NK-92 (cell line): ENCODE measurements around the gene ODAD2.

Experiments used
- DNase-seq: peaks from one replicate; lab custom pipeline; 2025; ENCODE audit not compliant: unreplicated experiment; lab: John Stamatoyannopoulos, UW

The ODAD2 gene

DNA sequence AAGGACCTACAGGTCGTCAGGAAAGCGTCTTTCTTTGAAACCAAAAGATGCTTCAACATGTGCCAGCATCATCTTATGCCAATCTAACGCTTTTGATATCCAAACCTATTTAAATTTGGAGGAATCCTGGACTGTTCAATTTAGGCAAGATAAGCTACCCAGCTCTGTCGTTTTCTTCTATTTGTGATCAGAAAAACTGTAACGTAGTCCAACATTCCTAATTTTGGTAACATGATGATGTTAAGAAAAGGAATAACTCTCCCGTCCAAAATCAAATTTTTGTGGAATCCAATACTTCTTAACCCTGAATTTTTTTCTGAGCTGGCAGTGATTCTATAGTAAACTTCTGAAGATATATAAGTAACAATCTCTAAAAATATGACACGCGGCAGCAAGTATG lies 160.0 kb downstream of the ODAD2 start:
- no peak for DNase-seq

DNA sequence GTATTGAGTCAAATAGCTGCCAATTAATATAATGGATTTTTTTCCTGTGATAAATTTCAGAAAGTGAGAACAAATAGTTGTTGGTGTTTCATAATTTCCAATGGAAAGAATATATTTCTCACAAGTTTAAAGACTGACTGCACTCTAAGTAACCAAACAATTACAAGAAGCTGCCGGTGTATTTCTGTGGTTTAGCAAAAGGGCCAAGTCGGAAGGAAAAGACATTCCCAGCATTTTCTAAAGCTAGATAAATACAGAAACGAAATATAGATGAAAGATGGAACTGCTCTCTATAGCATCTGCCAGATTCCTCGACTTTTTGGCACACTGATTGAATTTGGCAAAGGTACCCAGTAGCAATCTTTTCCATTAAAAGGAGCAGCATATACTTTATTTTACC lies 160.5 kb downstream of the ODAD2 start:
- no peak for DNase-seq

DNA sequence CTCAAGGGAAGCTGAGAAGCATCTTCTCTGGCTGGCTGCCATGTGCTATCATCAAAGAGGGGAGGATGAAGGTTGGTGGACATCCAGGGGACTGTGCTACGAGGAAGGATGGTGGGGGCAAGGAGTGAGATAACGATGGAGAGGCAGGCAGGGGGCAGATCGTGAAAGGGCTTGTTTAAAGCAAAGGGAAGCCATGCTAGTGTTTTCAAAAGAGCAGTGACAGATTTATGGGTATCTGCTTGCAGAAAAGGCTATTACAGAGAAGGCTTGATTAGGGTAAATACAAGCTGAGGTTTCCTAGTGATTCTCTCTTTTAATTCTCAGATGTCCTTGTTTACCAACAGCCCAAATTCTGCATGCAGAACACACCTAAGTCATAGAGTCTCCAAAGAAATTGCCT lies 164.4 kb downstream of the ODAD2 start:
- DNase-seq = no peak

DNA sequence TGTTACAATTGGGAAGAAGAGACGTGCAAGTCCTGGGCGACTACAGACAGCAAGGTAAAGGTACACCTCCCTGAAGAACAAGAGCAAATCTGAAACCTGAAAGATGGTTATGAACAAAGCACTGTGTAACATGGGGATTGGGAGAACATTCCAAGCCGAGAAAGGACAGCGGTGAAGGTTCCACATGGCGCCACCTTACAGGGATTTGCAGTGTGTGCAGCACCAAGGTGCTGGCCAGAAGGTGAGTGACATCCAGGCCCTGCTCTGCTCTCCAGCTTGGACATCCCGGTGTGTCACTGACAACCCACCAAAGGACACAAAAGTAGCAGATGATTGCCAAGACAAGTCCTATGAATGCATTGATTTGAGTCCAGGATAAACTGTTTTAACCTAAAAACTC lies 165.1 kb downstream of the ODAD2 start:
- DNase-seq = no peak

DNA sequence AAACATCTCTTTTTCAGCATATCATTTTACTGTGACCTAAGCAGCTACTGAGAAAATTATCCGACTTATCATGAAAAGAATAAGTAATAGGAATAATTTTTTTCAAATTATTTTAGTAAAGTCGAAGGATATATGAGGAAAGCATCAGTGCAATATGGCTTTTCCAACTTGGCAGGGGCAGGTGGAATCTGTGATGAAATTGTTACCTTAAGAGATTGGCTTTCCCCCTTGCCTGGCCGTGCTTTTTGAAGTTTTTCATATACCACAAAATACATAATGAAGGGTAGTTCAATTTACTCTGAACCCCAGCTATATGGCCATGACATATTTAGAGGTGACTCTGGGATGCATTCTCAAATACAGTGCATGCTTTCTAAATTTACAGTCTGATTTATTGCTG lies 166.1 kb downstream of the ODAD2 start:
- no peak for DNase-seq

DNA sequence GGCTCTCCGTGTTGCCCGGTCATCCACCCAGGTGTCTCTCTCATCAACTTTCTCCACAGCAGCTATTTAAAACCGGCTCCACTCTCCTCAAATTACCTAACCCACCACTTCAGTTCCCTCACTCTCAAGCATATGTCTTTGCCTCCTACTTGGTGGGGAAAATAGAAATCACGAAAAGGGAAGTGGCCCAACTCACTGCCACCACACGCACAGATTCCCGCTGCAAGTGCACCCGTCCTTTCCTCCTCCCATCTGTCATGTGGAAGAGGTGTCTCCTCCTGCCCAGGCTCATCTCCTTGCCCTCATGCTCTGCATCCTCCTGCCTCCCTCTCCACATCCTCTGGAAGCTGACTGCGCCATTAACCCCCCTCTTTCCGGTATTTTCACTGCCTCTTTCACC lies 172.5 kb downstream of the ODAD2 start:
- no peak for DNase-seq

DNA sequence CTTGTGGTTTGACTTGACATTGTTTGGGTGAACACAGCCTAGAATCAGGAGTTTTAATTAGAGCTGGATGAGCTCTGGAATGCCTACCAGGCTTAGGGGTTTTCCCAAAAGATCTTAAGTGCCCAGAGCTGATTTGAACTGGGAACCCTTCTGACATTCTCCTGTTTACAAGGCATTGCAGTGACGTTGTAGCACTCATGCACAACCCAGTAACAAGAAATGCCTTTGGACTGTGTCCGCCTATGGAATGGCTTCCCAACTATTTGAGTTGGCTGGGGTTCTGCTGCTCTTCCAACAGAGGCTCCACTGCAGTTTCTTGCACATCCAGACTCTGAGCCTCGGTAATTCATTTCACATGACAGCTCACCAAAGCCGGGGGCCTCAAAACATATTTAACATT lies 176.6 kb downstream of the ODAD2 start:
- no peak for DNase-seq

DNA sequence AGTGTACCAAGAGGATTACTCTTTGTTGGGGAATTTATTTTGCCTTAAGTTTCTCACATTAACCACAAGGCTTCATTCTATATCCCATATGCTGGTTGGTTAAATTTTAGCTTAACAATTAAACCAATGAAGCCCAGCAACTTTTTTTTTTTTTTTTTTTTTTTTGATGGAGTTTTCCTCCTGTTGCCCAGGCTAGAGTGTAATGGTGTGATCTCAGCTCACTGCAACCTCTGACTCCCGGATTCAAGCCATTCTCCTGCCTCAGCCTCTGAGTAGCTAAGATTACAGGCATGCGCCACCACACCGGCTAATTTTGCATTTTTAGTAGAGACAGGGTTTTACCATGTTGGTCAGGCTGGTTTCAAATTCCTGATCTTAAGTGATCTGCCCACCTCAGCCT lies 178.2 kb downstream of the ODAD2 start:
- DNase-seq = no peak

DNA sequence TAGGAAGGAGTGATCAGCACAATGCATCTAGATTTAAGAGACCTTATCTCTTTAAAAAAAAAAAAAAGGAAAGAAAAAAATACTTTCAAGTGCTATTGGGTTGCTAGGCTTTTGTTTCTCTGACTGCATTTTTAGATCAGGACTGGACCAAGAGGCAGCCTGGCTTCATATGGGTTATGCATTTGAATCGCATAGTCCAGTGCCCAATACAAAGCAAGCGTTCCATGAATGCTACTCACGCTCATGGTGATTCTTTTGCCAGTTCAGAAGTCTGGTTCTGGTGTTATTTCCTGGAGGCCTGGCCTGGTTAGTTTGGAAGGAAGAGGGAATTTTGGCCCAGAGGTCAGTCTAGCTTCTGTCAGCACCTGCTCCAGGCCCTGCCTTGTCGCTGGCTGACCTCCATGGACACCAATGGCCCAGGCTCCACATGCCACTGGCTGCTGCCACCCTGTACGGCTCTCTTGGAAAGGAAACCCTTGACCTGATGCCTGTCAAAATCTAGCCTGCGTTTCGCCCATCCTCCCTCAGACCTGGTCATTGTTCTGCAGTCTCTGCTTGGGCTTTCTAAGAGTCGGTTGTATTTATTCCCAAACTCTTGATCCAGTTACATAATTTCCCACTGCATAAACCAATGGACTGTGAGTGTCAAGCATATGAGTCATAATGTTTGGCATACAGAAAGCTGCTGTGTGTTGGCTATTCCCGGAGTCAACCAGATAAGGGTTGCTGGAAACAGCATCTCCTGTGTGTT lies 178.9 kb downstream of the ODAD2 start:
- DNase-seq = no peak

DNA sequence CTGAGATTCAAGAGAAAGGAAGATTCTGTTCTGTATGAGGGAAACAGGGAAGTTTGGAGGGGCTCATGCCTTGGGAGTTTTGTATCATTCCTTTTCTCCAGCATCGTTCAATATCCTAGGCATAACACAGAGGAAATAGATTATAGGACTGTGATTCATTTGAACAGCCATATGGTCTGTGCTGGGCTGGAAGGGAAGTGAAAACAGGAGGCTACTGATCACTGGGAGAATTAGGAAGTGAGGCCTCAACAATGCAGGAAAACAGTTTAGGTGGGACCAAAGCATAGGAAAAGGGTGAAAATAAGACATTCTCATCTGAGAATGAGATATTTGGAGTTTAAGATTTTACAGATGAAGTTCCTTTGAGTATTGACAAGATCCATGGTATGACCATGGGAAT lies 182.6 kb downstream of the ODAD2 start:
- DNase-seq = no peak

DNA sequence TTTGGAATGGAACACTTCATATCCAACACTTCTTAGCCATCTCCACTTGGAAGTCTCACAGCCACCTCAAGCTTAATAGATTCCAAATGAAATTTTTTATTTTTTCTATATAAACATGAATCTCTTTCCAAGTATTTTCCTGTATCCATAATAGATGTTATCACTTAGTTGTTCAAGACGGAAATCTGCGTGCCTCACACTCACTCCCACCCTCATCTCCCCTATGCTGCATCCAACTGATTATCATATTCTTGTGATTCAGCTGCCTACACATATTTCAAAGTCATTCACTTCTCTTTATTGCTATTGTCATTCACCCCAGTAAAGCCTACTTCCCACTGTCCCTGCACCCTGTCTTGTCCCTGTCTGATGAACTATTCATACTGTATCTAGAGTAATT lies 183.0 kb downstream of the ODAD2 start:
- no peak for DNase-seq

DNA sequence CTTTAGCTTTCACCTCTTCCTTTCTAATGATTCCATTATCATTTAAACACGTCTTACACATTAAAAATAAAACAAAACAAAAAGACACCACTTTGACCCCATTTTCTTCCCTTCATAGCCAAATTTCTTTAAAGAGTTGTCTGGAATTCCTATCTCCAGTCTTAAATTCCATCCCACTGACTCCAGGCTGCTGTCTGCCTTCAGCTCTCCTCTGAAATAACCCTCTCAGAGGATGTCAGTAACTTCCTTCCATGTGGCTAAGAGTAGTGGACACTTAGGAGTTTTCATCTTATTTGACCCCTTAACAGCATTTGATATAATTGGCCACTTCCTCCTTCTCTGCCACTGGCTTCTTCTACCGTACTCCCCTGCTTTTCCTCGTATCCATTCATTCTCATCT lies 183.6 kb downstream of the ODAD2 start:
- no peak for DNase-seq

DNA sequence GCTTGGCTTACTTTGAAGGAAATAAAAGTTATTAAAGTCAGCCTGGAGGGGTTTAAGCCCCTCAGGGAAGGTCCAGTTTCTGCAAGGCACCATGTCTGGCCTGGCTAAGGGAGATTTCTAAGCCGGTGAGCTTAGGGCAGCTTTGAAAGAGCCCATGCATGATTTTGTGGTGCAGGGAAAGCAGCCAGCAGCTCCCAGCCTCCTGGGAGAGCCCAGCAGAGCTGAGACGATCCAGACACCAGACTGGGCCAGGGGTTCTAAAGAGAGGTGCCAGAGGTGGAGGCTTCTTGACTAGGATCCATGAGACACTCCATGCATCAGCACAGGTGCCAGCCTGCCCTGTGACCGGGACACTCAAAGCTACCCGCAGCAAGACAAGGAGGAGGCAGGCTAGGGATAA lies 193.7 kb downstream of the ODAD2 start:
- DNase-seq = no peak

DNA sequence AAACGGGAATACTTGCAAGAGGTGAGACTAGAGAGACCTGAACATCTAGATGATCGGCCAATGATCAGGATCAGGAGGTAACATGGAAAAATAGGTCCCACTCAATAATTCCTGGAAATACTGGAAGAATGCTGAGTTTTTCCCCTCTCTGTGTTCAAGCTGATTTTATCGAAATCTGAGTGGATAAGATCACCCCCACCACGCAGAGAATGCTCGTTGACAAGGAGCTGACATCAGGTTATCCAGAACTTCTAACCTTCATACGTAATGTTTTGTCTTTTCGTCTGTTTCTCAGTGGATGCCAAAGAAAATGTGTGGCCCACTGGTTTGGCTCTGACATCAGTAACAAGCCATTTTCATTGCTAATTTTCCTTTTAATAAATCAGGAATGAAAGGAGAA lies 194.7 kb downstream of the ODAD2 start:
- no peak for DNase-seq

DNA sequence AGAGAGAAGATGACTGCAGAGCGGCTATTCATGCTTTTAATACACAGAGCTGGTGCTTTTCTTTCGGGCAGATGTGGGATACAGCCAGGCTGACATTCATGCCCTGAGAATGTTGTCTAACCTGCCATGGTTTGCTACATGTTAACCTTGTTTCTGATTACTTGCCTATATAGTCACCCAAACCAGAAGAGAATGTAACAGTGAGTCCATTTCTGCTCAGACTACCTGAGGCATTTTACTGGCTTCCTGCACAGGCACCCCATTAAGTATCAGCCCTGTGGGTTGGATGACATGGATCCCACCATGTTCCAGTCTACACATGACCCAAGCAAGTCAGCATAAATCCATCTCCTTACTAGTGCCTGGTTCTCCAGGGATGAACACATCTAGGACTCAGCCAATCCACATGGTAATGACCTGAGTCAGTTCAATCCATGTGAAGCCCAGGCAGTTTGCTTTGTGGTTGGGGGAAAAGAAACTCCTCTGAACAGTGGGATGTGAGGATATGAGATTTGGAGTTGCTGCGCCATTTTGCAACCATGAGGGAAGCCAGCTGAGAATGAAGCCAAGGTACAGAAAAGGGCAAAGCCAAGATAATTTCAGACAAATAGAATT lies 197.6 kb downstream of the ODAD2 start:
- no peak for DNase-seq

DNA sequence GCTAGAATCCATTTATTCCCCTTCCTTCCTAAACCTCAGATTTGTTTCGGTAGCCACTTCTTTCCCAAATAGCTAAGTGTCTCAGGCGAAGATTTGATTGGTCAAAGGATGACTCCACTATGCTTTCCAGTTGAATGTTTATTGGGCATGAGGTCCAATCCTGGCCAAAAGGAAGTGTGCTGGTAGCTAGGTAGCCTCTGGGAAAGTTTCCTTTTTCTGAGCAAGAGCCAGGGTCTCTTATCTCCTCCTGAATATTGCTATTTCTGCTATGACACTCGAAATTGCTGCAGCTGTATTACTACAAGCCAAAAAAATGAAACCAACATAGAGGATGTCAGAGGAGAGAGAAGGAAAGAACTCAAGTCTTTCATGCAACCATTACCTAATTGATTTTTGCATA lies 199.8 kb downstream of the ODAD2 start:
- DNase-seq = no peak

DNA sequence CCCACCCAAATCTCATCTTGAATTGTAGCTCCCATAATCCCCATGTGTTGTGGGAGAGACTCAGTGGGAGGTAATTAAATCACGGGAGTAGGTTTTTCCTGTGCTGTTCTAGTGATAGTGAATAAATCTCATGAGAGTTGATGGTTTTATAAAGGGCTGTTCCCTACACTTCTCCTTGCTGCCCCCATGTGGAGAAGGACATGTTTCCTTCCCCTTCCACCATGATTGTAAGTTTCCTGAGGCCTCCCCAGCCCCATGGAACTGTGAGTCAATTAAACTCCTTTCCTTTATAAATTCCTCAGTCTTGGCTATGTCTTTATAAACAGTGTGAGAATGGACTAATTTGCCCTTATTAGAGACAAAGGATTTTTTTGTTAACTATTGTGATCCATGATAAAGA lies 204.7 kb downstream of the ODAD2 start:
- no peak for DNase-seq

DNA sequence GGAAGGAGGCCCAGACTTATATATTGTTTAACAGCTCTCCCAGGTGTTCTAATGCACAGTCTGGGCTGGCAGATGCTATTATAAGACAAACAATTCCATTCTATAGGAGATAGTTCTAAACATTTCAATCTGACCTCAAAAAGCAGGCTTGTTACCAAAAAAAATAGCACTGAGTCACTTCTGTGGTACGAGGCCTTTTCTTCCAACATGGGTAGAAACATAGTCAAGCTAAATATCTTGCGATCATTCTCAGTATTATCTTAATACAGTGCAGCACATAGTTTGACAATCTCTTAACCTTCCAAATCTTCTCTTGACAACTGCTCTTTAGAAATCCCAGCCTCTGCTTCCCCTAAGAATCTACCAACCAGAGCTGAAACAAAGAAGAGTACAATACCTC lies 206.7 kb downstream of the ODAD2 start:
- no peak for DNase-seq

DNA sequence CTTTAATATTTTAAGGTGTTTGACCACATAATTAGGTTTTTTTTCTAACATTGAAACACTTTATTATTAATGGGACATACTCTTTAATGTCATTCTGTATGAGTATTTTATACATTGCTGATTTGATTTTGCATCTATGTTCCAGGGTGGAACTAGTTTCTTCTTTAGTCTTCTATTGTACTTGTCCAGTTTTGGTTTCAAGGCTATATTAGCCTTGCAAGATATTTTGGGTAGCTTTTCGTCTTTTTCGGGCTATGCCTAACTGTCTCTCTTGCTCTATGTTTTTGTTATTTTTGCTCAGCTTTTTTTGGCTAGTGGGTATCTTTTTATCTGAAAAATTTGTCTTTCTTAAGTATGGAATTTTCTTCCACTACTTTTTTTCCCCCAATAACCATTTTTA lies 214.6 kb downstream of the ODAD2 start:
- no peak for DNase-seq

DNA sequence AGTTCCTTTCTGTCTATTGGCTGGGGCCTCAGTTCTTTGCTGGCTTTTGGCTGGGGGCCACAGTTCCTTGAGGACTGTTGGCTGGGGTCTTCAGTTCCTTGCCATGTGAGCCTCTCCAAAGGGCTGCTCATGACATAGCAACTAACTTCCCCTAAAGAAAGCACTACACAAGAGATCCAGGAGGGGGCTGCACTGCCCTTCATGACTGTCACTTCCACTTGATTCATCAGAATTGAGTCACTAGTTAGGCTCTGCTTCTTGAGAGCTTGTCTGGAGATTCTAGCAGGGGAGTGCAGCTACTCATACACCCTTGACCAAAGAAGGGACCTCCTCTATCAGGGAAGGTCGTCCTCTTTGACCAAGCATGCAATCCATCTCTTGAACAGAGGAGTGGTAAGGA lies 215.2 kb downstream of the ODAD2 start:
- DNase-seq = no peak

DNA sequence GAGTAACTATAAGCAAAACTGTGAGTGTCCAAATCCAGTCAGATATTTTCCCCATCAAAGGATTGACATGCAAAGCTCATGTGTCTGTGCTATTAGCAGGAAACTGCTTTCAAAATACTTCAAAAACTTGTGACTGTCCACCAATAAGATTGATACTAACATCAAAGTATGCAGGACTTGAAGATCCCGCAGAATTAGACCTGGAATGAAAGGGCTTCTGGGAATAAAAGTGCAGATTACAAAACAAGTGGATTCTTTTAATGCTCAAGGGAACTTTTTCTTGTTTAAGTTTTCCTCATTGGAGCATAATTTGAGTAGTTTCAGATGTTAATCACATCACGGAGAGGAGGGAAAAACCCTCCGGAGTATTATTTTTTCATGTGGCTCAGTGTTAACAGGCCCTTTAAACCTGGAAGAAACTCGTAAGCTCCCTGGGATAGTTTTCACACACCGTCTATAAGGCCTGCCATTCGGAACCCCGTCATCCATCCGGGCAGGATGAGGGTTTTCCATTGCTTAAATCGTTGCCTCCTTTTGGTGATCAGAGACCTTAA lies 219.3 kb downstream of the ODAD2 start:
- DNase-seq = no peak

DNA sequence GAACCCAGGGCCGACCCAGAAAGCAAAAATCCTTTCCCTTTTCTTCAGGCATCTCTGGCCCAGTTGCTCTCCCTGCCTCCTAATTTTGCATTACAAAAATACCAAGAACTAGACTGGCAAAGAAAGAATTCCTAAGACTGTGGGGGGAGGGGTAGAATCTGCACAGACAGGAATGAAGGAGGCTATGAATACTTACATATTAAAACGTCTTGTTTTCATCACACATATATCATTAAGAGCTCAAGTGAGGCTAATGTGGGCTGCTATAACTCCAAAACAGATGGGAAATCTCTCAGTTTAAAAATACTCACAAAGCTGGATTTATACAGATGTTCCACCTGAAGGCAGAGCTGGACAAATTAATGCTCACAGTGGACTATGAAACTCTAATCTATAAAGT lies 224.0 kb downstream of the ODAD2 start:
- DNase-seq = no peak

DNA sequence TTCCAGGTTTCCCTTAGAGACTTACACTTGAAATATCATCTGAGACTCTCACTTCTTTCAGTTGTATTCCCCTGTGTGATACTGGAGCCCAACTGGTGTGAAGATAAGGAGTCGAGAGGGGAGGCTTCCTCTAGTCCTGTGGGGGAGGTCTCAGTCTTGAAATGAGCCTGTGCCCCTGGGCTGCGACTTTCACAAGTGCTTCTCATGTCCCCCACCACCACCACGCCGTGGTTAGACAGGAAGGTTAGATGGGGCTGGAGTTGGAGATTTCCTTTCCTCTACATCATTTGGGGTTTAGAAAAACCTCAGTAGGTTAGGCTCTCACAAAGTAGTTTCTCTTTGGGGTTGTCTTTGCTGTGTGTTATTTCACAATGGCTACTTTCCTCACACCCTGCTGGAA lies 227.6 kb downstream of the ODAD2 start:
- DNase-seq = no peak
